Thyroid gland (tissue), 4 donors: ENCODE results near the gene ADGRF5.

ENCODE experiments used
- POLR2A ChIP-seq, 2 donors: fragments of 450-650 bp; IDR thresholded peaks; one replicate each; pipeline ENCODE4 v1.6.1; 2017; ENCODE audit warnings: antibody characterized with exemption in 2 of 2, mild to moderate bottlenecking in 2 of 2, moderate library complexity in 1 of 2
- TF ChIP-seq, protein P1 (sequence below), 6 experiments: fragments of 200-600 bp in 3 of 6; fragments of 450-650 bp in 3 of 6; sonication (generic) in 3 of 6; IDR thresholded peaks; one replicate each; pipeline ENCODE4 v1.5.1; 2016 to 2019; ENCODE audit warnings: antibody characterized with exemption in 6 of 6, mild to moderate bottlenecking in 2 of 6, inconsistent platforms in 1 of 6, moderate library complexity in 1 of 6

DNA sequence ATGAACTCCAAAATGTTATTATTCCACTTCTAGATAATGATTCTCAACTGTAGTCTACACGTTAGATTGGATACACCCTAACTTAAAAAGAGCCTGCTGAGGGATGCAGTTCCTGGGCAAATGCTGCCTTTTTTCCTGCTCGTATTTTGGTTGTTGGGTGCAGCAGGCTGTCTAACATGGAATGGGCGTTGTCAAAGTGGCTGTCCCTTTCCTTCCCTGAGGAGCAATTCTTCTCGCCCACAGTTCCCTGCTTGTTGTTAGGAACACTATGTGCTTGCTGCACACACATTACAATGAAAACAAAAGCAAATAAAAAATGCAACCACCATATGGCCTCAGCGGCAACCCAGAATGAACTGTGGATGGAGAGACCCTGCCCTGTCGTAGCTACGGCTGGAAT, 1.7 kb upstream of the ADGRF5 start:
- TF ChIP-seq, protein P1, sequence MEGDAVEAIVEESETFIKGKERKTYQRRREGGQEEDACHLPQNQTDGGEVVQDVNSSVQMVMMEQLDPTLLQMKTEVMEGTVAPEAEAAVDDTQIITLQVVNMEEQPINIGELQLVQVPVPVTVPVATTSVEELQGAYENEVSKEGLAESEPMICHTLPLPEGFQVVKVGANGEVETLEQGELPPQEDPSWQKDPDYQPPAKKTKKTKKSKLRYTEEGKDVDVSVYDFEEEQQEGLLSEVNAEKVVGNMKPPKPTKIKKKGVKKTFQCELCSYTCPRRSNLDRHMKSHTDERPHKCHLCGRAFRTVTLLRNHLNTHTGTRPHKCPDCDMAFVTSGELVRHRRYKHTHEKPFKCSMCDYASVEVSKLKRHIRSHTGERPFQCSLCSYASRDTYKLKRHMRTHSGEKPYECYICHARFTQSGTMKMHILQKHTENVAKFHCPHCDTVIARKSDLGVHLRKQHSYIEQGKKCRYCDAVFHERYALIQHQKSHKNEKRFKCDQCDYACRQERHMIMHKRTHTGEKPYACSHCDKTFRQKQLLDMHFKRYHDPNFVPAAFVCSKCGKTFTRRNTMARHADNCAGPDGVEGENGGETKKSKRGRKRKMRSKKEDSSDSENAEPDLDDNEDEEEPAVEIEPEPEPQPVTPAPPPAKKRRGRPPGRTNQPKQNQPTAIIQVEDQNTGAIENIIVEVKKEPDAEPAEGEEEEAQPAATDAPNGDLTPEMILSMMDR (IDR thresholded peaks at IDR 0.05): no peak
- no peak for TF ChIP-seq POLR2A (IDR thresholded peaks at IDR 0.05)
